Smooth muscle cell (in vitro differentiated cells): ENCODE results near the gene CD47. TPM values are rescaled to one million over a fixed set of nuclear protein-coding genes. Genes with fewer than 3 reads are reported as not detected.

Experiments
- DNase-seq: peaks from one replicate; lab custom pipeline; 2025; ENCODE audit not compliant: unreplicated experiment; lab: John Stamatoyannopoulos, UW
- H2AFZ ChIP-seq: fragments of 200-600 bp; sonication (generic); 2 replicates; pipeline ENCODE4 v1.6.0; 2016; ENCODE audit warnings: antibody characterized with exemption, low read depth, mild to moderate bottlenecking
- H3F3A ChIP-seq: fragments of 200-600 bp; sonication (generic); 2 replicates; pipeline ENCODE4 v1.6.0; 2017; ENCODE audit warnings: antibody characterized with exemption, low read depth
- H3K27ac ChIP-seq: fragments of 200-600 bp; sonication (generic); 2 replicates; pipeline ENCODE4 v1.5.1; 2016; ENCODE audit warnings: low read depth, mild to moderate bottlenecking
- H3K27me3 ChIP-seq: fragments of 200-600 bp; sonication (generic); 2 replicates; pipeline ENCODE4 v1.6.1; 2016; ENCODE audit warnings: low read depth, mild to moderate bottlenecking
- H3K36me3 ChIP-seq: fragments of 200-600 bp; sonication (generic); 2 replicates; pipeline ENCODE4 v1.5.1; 2016; ENCODE audit warnings: low read depth
- H3K4me1 ChIP-seq: fragments of 200-600 bp; sonication (generic); 2 replicates; pipeline ENCODE4 v1.5.1; 2016; ENCODE audit warnings: low read depth
- H3K4me2 ChIP-seq: fragments of 200-600 bp; sonication (generic); 2 replicates; pipeline ENCODE4 v1.6.0; 2016; ENCODE audit warnings: mild to moderate bottlenecking
- H3K4me3 ChIP-seq: fragments of 200-600 bp; sonication (generic); 2 replicates; pipeline ENCODE4 v1.5.1; 2016; ENCODE audit warnings: mild to moderate bottlenecking
- H3K79me2 ChIP-seq: fragments of 200-600 bp; sonication (generic); 2 replicates; pipeline ENCODE4 v1.6.0; 2016; ENCODE audit warnings: low read depth, mild to moderate bottlenecking
- H3K9ac ChIP-seq: fragments of 200-600 bp; sonication (generic); 2 replicates; pipeline ENCODE4 v1.6.0; 2016; ENCODE audit warnings: low read depth
- H3K9me3 ChIP-seq: fragments of 200-600 bp; sonication (generic); replicated peaks from 2 replicates; pipeline ENCODE4 v1.5.1; 2016; ENCODE audit warnings: low read depth
- H4K20me1 ChIP-seq: fragments of 200-600 bp; sonication (generic); 2 replicates; pipeline ENCODE4 v1.6.0; 2016; ENCODE audit warnings: low read depth
- WGBS: methylation state at CpG from one replicate; pipeline ENCODE4 v1.1.7; 2016; ENCODE audit warnings: low lambda C conversion rate; 5-methylcytosine and 5-hydroxymethylcytosine counted together
- polyA plus RNA-seq: library from polyadenylated mRNA; unstranded; fragments of >200 nt; fragmentation: Nextera tagmentation; extraction: Ambion mirVana; gene quantifications from 2 replicates; pipeline ENCODE4 v1.2.1, GENCODE V29; 2016
- total RNA-seq: library from RNA; depleted of rRNA; stranded (reverse); fragments of >200 nt; gene quantifications from 2 replicates; pipeline ENCODE4 v1.2.3, GENCODE V29; 2014
- TF ChIP-seq, protein P1 (sequence below): fragments of 200-600 bp; sonication (generic); IDR thresholded peaks from 2 replicates; pipeline ENCODE4 v1.5.1; 2017; ENCODE audit warnings: borderline replicate concordance, mild to moderate bottlenecking, antibody characterized with exemption; ENCODE audit not compliant: insufficient read depth, poor library complexity, severe bottlenecking

CD47 gene
- total and polyA plus RNA-seq, 2 experiments from 2014 or later, result 47.1 to 95.6 TPM

- H3K9ac ChIP-seq, result no peak overlapping the region
- H2AFZ ChIP-seq, result no peak overlapping the region
- DNase-seq, result no peak
- H3K27me3 ChIP-seq, result no peaks in the 10 kb centered on the region
- H3K27ac ChIP-seq, result no peak overlapping the region
- H3F3A ChIP-seq, result no peaks in the 10 kb centered on the region
- no peaks in the 10 kb centered on the region for H3K9me3 ChIP-seq
- TF ChIP-seq, protein P1, sequence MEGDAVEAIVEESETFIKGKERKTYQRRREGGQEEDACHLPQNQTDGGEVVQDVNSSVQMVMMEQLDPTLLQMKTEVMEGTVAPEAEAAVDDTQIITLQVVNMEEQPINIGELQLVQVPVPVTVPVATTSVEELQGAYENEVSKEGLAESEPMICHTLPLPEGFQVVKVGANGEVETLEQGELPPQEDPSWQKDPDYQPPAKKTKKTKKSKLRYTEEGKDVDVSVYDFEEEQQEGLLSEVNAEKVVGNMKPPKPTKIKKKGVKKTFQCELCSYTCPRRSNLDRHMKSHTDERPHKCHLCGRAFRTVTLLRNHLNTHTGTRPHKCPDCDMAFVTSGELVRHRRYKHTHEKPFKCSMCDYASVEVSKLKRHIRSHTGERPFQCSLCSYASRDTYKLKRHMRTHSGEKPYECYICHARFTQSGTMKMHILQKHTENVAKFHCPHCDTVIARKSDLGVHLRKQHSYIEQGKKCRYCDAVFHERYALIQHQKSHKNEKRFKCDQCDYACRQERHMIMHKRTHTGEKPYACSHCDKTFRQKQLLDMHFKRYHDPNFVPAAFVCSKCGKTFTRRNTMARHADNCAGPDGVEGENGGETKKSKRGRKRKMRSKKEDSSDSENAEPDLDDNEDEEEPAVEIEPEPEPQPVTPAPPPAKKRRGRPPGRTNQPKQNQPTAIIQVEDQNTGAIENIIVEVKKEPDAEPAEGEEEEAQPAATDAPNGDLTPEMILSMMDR, result no peak
- H3K4me3 ChIP-seq, result no peak overlapping the region
- no peaks in the 10 kb centered on the region for H3K36me3 ChIP-seq
- 95% methylated on average over 6 of the region's 6 CpGs for WGBS
- no peaks in the 10 kb centered on the region for H3K79me2 ChIP-seq
- no peaks in the 10 kb centered on the region for H4K20me1 ChIP-seq
- H3K4me2 ChIP-seq, result no peak overlapping the region
- H3K4me1 ChIP-seq, result no peaks in the 10 kb centered on the region
Observed at GRCh38 chr3:108024146-108024850, 66.5 kb downstream of the CD47 start.

DNA sequence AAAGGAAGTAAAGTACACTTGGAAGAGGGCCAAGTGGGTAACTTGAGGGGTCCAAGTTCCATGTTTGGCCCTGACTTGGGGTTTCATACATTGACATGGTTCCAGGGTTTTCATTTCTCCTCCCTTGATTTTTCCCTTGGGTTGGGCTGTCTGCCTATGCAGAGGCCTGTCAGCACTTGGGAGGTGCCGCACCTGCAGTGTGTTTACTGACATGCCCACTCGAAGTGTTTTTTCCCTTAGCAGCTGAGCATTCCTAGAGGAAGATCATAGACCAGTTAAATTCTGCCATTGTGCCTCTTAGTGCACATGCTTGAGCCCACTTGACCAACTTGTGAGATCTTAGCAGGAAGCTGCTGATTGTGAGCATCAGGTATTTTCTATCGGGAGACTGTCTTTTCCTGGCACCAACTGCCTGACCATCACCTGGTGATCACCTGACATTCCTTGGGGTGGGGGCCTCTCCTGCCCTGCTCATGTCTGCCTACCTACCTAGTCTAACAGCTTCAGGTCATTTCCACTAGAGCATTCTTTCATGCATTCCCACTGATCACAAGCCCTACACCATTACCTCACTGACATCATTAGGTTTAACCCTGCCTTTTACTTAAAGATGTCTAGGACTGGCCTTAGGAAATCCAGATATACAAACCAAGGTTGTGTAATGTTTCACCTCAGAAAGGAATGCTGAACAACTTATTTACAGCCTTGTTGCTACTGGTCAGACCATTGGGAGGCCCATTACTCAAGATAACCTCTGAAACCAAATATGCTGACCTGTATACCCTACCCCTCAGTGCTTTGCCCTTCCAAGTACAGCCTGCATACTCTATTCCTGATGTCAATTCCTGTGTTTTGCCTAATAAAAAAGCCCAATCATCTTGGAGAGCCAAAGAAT lies 68.3 kb downstream of the CD47 start:
- Histone ChIP-seq H4K20me1 (no peaks in the 10 kb centered on the region), H3K9me3 (no peaks in the 10 kb centered on the region), H3K4me3 (no peak overlapping the region), H2AFZ (no peak overlapping the region), H3K4me2 (no peak overlapping the region), H3K79me2 (no peaks in the 10 kb centered on the region), H3K27ac (no peak overlapping the region), H3F3A (no peaks in the 10 kb centered on the region), H3K36me3 (no peaks in the 10 kb centered on the region), H3K4me1 (no peaks in the 10 kb centered on the region), H3K27me3 (no peaks in the 10 kb centered on the region), H3K9ac (no peak overlapping the region)
- 100% methylated on average over 3 of the region's 3 CpGs for WGBS
- no peak for DNase-seq
- TF ChIP-seq, protein P1, result no peak

- Histone ChIP-seq H3K27me3 (no peaks in the 10 kb centered on the region), H4K20me1 (no peaks in the 10 kb centered on the region), H3K9ac (no peak overlapping the region), H3K4me1 (no peaks in the 10 kb centered on the region), H3K4me2 (no peak overlapping the region), H3K79me2 (no peaks in the 10 kb centered on the region), H3F3A (no peaks in the 10 kb centered on the region), H2AFZ (no peak overlapping the region), H3K9me3 (no peaks in the 10 kb centered on the region), H3K4me3 (no peak overlapping the region), H3K36me3 (no peaks in the 10 kb centered on the region), H3K27ac (no peak overlapping the region)
- 83% methylated on average over 2 of the region's 2 CpGs for WGBS
- TF ChIP-seq, protein P1, result no peak
- no peak for DNase-seq
Observed at GRCh38 chr3:108021533-108021932, 69.3 kb downstream of the CD47 start.
